IPS-20b (cell line): ENCODE measurements around the gene RNGTT.

Experiments used
- H3K27ac ChIP-seq: one replicate; pipeline ENCODE4 v1.5.1; 2013; ENCODE audit warnings: low read length
- H3K27me3 ChIP-seq: 2 replicates; pipeline ENCODE4 v1.6.1; 2013; ENCODE audit warnings: mild to moderate bottlenecking, low read length, inconsistent platforms; ENCODE audit not compliant: insufficient read depth
- H3K36me3 ChIP-seq: 2 replicates; pipeline ENCODE4 v1.6.1; 2013; ENCODE audit warnings: low read depth, mild to moderate bottlenecking, inconsistent platforms, low read length, moderate library complexity; ENCODE audit not compliant: insufficient read depth
- H3K4me1 ChIP-seq: 2 replicates; pipeline ENCODE4 v1.6.1; 2013; ENCODE audit warnings: mild to moderate bottlenecking, control low read depth, inconsistent platforms, low read length, moderate library complexity; ENCODE audit not compliant: insufficient read depth
- H3K4me3 ChIP-seq: 2 replicates; pipeline ENCODE4 v1.5.1; 2013; ENCODE audit warnings: mild to moderate bottlenecking, low read length, inconsistent platforms
- H3K9ac ChIP-seq: 2 replicates; pipeline ENCODE4 v1.6.1; 2013; ENCODE audit warnings: low read depth, mild to moderate bottlenecking, inconsistent platforms, low read length, moderate library complexity
- H3K9me3 ChIP-seq: 2 replicates; pipeline ENCODE4 v1.6.1; 2013; ENCODE audit warnings: mild to moderate bottlenecking, low read depth, low read length, inconsistent platforms; ENCODE audit not compliant: insufficient read depth

The RNGTT gene

GRCh38 chr6:88572449-88573139 lies 390.8 kb downstream of the RNGTT start:
- H3K27me3 ChIP-seq = no peaks in the 10 kb centered on the region
- H3K9ac ChIP-seq = no peak overlapping the region

DNA sequence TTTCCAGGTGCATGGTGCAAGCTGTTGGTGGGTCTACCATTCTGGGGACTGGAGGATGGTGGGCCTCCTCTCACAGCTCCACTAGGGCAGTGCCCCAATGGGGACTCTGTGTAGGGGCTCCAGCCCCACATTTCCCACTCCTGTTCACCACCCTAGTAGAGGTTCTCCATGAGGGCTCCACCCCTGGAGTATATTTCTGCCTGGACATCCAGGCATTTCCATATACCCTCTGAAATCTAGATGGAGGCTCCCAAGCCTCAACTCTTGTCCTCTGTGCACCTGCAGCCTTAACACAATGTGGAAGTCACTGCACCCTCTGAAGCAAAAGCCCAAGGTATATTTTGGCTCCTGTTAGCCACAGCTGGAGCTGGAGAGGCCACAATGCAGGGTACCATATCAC lies 393.5 kb downstream of the RNGTT start:
- H3K36me3 ChIP-seq = no peaks in the 10 kb centered on the region
- H3K27me3 ChIP-seq = no peaks in the 10 kb centered on the region
- H3K4me1 ChIP-seq = peaks cover 4% of the 10 kb centered on the region; the same call in 1 of the 2 replicates
- H3K9me3 ChIP-seq = peaks cover 15% of the 10 kb centered on the region
- no peak overlapping the region for H3K27ac ChIP-seq
- H3K9ac ChIP-seq = no peak overlapping the region
- H3K4me3 ChIP-seq = no peak overlapping the region

More at GRCh38 chr6:88572449-88573139, 390.8 kb downstream of the RNGTT start:
- H3K4me3 ChIP-seq = no peak overlapping the region
- no peak overlapping the region for H3K27ac ChIP-seq
- H3K9me3 ChIP-seq = peaks cover 15% of the 10 kb centered on the region
- peaks cover 4% of the 10 kb centered on the region; the same call in 1 of the 2 replicates for H3K4me1 ChIP-seq
- no peaks in the 10 kb centered on the region for H3K36me3 ChIP-seq

DNA sequence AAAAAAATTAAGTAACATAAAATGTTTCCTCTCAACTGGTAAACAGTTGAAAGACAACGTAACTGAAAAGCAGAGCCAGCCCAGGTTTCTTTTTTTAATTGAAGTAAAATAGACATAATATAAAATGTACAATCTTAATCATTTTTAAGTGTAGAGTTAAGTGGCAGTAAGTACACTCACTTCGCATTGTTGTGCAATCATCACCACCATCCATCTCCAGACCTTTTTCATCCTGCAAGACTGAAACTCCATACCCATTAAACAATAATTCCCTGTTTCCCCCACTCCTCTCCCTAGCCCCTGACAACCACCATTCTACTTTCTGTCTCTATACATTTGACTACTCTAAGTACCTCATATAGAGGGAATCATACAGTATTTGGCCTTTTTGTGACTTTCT lies 395.7 kb downstream of the RNGTT start:
- Histone ChIP-seq H3K27ac (no peak overlapping the region), H3K4me3 (no peak overlapping the region), H3K4me1 (no peaks in the 10 kb centered on the region), H3K9me3 (peaks cover 15% of the 10 kb centered on the region), H3K36me3 (no peaks in the 10 kb centered on the region), H3K27me3 (no peaks in the 10 kb centered on the region), H3K9ac (no peak overlapping the region)

DNA sequence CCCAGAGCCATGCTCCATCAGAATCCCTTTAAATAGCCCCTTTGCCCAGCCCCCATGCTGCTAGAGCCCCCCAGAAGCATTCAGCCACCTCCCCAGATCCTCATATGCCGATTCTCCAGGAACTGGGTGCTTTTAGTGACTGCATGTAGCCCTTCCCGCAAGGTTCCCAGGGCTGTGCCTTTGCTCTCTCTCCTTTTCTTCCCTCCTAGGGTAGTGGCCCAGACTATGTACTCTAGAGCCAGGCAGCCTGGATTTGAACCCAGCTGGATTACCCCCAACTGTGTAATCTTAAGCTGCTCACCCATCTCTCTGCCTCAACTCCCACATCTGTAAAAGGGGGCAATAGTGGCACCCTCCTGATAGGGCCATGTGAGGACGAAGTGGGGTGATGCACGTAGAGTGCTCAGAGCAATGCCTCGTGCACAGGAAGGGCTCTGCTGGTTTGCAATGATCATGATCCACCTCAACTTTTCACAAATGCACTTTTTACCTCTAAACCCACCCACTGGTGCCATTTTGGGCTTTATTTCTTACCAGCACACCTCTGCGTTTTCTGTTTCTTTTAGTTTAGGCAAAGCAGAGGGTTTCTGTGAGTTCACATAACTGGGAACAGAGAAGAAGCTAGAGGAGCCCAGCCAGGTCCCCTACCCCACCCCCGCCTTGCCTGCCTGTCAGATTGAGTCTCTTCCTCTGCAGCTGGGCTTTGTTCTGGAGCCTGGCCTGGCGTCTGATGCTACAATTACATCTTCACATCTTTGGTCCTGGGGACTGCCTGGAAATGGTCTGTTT lies 396.5 kb downstream of the RNGTT start:
- Histone ChIP-seq H3K36me3 (no peaks in the 10 kb centered on the region), H3K4me3 (no peak overlapping the region), H3K4me1 (no peaks in the 10 kb centered on the region), H3K9me3 (peaks cover 15% of the 10 kb centered on the region), H3K9ac (no peak overlapping the region), H3K27ac (no peak overlapping the region), H3K27me3 (no peaks in the 10 kb centered on the region)

DNA sequence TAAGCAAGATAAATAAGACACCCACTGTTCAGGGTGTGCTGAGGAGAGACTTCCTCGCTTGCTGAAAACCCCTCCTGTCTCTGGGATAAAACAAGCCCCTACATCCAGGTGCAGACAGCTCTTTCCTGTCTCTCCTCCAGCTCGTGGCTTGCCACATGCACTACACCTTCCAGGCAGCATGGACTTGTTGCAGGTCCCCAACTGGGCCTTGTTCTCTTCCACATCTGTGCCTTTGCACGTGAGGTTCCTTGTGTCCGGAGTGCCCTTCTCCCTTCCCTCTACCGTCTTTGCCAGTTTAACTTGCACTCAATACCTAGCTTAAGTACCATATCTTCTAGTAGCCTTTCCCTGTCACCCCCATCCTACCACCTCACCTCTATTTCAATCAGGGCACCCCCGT lies 397.6 kb downstream of the RNGTT start:
- H3K9me3 ChIP-seq = peaks cover 15% of the 10 kb centered on the region
- H3K9ac ChIP-seq = no peak overlapping the region
- H3K27me3 ChIP-seq = no peaks in the 10 kb centered on the region
- no peak overlapping the region for H3K4me3 ChIP-seq
- H3K4me1 ChIP-seq = no peaks in the 10 kb centered on the region
- H3K36me3 ChIP-seq = no peaks in the 10 kb centered on the region
- H3K27ac ChIP-seq = no peak overlapping the region

DNA sequence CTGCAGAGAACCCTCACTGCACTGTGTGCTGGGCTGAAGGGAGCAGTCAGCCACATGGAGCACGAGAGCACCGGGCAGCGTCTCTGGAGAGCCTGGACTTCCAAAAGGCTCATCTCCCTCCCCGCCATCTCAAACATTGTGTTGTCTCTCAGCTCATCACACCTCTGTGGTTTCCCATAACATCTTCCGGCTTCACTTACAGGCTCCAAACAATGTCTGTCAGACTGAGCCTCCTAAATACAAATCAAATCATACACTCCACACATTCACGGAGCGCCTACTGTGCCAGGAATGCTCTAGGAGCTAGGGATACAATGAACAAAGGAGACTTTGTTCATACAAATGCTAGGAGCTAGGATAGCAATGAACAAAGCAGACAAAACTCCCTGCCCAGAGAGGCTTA lies 398.0 kb downstream of the RNGTT start:
- Histone ChIP-seq H3K9ac (no peak overlapping the region), H3K27me3 (no peaks in the 10 kb centered on the region), H3K36me3 (no peaks in the 10 kb centered on the region), H3K9me3 (peaks cover 15% of the 10 kb centered on the region), H3K4me3 (no peak overlapping the region), H3K27ac (no peak overlapping the region), H3K4me1 (no peaks in the 10 kb centered on the region)

- H3K4me3 ChIP-seq = no peak overlapping the region
- H3K27ac ChIP-seq = no peak overlapping the region
- H3K4me1 ChIP-seq = no peaks in the 10 kb centered on the region
- H3K9ac ChIP-seq = no peak overlapping the region
- no peaks in the 10 kb centered on the region for H3K36me3 ChIP-seq
- no peaks in the 10 kb centered on the region for H3K27me3 ChIP-seq
- H3K9me3 ChIP-seq = no peaks in the 10 kb centered on the region
These were observed 400.2 kb downstream of the RNGTT start for GRCh38 chr6:88563277-88563625.

DNA sequence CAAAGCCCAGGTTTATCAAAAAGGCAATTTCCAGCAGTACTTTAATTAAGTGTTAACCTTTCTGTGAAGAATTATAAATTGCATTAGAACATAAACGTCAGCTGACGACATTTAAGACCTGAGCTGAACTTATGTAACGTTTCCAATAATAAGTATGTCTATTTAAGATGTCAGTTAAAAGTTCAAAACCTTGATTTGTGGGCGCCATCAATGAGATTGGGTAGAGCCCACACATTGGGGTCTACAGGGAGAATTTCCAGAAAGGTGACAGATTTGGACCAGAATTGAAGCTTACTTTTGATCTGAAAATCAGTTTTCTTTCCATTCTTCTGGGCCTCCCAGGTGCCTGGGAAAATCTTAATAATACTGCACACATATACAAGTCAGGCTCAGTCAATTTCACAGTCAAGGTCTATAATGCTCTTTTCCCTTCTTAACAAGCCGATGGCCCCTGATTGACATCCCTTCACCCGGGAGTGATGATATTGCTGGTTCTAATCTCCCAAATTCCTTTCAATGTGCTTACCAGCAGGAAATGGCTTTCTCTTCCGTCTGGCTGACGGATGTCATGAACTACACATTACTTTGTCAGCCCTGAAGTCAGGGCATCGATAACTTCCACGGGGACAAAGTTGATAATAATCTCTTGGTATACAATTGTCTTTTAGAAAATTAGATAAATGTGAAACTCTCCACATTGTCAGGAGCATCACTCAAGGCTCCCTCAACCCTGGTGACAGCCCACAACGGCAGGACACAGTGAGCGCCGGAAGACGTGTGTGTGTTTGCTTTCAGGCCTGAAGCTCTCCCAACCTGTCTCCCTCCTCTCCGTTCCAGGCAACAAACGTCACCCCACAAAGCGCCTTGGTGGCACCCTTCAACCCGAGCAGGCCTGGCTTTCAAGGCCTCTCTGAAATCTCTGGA lies 400.8 kb downstream of the RNGTT start:
- Histone ChIP-seq H3K4me1 (no peaks in the 10 kb centered on the region), H3K36me3 (no peaks in the 10 kb centered on the region), H3K9me3 (no peaks in the 10 kb centered on the region), H3K4me3 (no peak overlapping the region), H3K27me3 (no peaks in the 10 kb centered on the region), H3K27ac (no peak overlapping the region), H3K9ac (no peak overlapping the region)

DNA sequence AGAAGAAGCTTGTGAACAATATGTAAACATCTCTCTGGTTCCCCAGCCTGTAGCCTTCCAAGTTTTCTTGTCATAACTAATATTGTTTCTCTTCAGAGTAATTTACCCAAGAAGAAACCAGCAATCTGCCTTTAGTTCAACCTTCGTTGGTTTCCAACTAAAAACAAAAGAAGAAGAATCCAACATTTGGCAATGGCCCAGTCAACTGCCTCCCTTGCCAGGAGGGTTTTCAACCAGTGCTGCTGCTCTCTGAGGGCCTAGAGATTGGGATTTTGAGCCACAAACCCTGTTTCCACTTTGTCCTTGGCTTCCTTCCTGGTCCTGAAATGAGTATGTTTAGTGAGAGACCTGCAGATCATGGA lies 401.5 kb downstream of the RNGTT start:
- no peak overlapping the region for H3K4me3 ChIP-seq
- no peaks in the 10 kb centered on the region for H3K4me1 ChIP-seq
- no peak overlapping the region for H3K9ac ChIP-seq
- H3K27ac ChIP-seq = no peak overlapping the region
- H3K27me3 ChIP-seq = no peaks in the 10 kb centered on the region
- no peaks in the 10 kb centered on the region for H3K36me3 ChIP-seq
- no peaks in the 10 kb centered on the region for H3K9me3 ChIP-seq

- Histone ChIP-seq H3K9me3 (no peaks in the 10 kb centered on the region), H3K4me3 (no peak overlapping the region), H3K27me3 (no peaks in the 10 kb centered on the region), H3K9ac (no peak overlapping the region), H3K36me3 (no peaks in the 10 kb centered on the region), H3K4me1 (no peaks in the 10 kb centered on the region), H3K27ac (no peak overlapping the region)
These were observed 402.1 kb downstream of the RNGTT start for GRCh38 chr6:88561034-88561953.
